Transverse colon (tissue), 4 donors: ENCODE measurements around the gene GSK3B.

Experiments used
- EP300 ChIP-seq: sonication (generic); formaldehyde crosslinking; IDR thresholded peaks from one replicate; pipeline ENCODE4 v1.6.1; 2017; ENCODE audit warnings: antibody characterized with exemption, low read depth
- POLR2A ChIP-seq: fragments of 450-650 bp; IDR thresholded peaks from one replicate; pipeline ENCODE4 v1.6.1; 2016; ENCODE audit warnings: antibody characterized with exemption, mild to moderate bottlenecking, moderate library complexity
- POLR2AphosphoS5 ChIP-seq, 3 donors: sonication (generic); formaldehyde crosslinking; IDR thresholded peaks; one replicate each; pipeline ENCODE4 v1.6.1; 2016; ENCODE audit warnings: antibody characterized with exemption in 3 of 3
- TF ChIP-seq, protein P1 (sequence below), 5 experiments: fragments of 200-600 bp in 3 of 5; fragments of 450-650 bp in 2 of 5; sonication (generic) in 3 of 5; IDR thresholded peaks; 1 replicate in 2 of 5; 2 replicates in 3 of 5; pipeline ENCODE4 v1.5.1; 2016 to 2017; ENCODE audit warnings: antibody characterized with exemption in 5 of 5, inconsistent platforms in 3 of 5, mild to moderate bottlenecking in 2 of 5, moderate library complexity in 1 of 5

DNA sequence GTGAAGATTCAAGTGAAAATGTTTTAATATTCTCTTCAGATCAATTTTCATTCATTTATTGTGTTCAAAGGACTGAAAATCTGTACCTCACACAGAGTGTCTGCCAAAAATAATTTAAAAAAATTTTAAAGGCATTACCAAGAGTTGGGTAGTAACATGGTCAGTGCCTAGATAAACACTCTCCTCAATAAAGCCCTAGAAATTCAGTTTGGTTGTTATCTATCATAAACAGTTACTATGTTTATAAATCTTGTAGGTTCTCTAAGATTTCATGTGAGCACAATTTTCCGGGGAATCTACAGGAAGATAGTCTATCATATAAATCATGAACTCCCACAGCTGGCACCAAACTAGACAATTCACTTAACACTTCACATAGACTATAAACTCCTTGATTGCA lies 128.6 kb downstream of the GSK3B start:
- TF ChIP-seq, protein P1, sequence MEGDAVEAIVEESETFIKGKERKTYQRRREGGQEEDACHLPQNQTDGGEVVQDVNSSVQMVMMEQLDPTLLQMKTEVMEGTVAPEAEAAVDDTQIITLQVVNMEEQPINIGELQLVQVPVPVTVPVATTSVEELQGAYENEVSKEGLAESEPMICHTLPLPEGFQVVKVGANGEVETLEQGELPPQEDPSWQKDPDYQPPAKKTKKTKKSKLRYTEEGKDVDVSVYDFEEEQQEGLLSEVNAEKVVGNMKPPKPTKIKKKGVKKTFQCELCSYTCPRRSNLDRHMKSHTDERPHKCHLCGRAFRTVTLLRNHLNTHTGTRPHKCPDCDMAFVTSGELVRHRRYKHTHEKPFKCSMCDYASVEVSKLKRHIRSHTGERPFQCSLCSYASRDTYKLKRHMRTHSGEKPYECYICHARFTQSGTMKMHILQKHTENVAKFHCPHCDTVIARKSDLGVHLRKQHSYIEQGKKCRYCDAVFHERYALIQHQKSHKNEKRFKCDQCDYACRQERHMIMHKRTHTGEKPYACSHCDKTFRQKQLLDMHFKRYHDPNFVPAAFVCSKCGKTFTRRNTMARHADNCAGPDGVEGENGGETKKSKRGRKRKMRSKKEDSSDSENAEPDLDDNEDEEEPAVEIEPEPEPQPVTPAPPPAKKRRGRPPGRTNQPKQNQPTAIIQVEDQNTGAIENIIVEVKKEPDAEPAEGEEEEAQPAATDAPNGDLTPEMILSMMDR (IDR thresholded peaks at IDR 0.05): no peak
- TF ChIP-seq POLR2A (no peak), POLR2AphosphoS5 (IDR thresholded peaks at IDR 0.05) (no peak), EP300 (no peak)
